WI38 (cell line): ENCODE measurements around the gene DPYSL3.

Source experiments
- H3K4me3 ChIP-seq: 2 replicates; pipeline ENCODE4 v1.5.1; 2011; ENCODE audit warnings: low read depth, mild to moderate bottlenecking, control low read depth, low read length
- TF ChIP-seq, protein P1 (sequence below): IDR thresholded peaks from 2 replicates; pipeline ENCODE4 v1.5.1; 2012; ENCODE audit warnings: low read depth, mild to moderate bottlenecking, control low read depth, low read length

Gene DPYSL3

DNA sequence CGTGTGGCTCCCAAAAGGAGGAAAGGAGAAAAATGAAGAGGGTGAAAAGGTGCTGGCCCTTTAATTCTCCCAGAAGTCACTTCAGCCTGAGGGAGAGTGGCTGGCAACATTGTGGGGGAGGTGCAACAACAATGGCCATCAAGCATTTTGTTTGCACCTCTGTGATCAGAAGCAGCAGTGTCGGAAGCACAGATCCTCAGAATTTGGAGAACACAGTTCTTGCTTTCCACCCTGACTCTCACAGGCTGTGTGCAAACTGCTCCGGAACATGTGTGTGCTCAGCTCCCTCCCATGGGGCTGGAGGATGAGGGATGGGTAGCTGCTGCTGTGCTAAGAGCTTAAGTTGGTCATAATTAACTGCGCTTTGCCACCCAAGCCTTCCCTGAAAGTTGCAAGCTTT, 127.1 kb downstream of the DPYSL3 start:
- peak overlapping the region; percentile 45 for H3K4me3 ChIP-seq
- TF ChIP-seq, protein P1, sequence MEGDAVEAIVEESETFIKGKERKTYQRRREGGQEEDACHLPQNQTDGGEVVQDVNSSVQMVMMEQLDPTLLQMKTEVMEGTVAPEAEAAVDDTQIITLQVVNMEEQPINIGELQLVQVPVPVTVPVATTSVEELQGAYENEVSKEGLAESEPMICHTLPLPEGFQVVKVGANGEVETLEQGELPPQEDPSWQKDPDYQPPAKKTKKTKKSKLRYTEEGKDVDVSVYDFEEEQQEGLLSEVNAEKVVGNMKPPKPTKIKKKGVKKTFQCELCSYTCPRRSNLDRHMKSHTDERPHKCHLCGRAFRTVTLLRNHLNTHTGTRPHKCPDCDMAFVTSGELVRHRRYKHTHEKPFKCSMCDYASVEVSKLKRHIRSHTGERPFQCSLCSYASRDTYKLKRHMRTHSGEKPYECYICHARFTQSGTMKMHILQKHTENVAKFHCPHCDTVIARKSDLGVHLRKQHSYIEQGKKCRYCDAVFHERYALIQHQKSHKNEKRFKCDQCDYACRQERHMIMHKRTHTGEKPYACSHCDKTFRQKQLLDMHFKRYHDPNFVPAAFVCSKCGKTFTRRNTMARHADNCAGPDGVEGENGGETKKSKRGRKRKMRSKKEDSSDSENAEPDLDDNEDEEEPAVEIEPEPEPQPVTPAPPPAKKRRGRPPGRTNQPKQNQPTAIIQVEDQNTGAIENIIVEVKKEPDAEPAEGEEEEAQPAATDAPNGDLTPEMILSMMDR, result no peak

DNA sequence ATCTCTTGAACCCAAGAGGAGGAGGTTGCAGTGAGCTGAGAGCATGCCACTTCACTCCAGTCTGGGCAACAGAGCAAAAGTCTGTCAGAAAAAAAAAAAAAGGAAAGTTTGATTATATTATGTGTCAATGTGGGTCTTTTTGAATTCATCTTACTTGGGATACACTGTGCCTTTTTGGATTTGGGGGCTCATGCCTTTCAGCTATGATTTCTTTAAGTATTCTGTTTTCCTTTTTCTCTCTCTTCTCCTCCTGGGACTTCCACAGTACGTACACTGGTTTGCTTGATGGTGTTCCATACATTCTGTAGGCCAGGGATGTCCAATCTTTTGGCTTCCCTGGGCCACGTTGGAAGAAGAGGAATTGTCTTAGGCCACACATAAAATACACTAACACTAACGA, 128.3 kb downstream of the DPYSL3 start:
- TF ChIP-seq, protein P1, result no peak
- H3K4me3 ChIP-seq, result no peak overlapping the region

DNA sequence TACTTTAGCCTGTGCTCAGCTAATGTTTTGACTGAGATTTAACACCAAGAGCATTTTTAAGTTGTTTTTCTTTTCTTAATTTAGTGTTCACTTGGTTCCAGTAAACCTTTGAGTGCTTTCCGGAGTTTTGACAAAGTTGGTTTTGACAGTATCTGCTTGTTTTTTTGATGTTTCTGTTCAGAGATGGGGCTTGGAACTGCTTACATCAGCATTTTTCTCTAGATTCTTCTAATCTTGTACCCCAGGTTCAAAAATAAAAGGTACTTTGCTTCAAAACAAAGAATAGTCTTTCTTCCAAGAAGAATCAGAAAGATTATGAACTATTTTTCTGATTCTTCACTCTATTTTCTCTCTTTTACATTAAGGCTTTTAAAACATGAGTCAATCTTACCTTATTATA, 132.2 kb downstream of the DPYSL3 start:
- TF ChIP-seq, protein P1, result no peak
- H3K4me3 ChIP-seq, result no peak overlapping the region

DNA sequence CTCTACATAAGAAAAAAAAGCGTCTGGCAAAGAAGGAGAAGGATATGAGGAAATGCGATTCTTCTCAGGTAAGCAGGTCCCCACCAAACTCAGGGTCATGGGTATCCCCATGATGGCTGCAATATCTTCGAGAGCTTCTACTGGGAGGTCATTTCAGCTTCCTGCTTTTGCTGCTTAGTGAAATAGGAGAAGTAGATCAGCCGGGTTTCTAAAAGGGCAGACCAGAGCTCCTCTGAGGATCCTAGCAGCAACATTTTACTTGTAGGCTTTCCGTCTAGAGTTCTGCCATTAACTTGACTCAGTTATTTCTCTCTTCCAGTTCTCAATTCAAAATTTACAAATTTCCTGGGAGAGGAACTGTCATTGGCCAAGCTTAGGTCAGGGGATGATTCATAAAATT, 134.7 kb downstream of the DPYSL3 start:
- TF ChIP-seq, protein P1, result no peak
- no peak overlapping the region for H3K4me3 ChIP-seq

DNA sequence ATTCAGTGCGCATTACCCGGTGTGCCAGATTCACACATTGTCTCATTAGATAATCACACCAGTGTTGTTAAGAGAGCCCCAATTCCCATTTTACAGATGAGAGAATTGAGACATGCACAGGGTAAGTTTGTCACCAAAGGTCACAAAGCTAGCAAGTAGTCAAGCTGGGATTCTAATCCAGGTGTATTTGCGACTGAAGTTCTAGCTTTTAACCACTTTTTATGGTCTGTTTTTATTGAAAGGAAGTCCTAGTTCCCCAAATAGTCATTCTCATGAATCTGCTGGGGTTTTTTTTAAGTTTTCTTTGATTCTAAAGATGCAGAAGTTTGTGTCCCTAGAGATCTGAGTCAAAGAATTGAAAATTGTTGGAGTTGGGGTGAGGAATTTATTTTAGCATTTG, 136.5 kb downstream of the DPYSL3 start:
- no peak overlapping the region for H3K4me3 ChIP-seq
- TF ChIP-seq, protein P1, result no peak

DNA sequence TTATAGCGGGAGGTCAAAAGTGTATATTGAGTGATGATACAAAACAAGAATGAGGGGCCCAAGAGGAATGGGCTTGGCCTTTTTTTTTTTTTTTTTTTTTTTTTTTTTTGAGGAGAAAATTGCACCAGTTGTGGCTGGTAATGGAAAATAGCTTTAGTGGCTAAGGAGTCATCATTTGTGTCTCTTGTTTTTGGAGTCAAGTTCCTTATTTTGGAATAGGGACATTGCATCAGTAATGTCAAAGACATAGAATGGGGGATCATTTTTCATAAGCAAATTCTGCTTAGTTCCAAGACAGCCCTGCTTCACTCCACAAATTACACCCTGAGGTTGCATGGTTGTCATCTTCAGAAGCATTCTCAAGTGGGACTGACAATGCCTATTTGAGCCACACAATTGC, 137.7 kb downstream of the DPYSL3 start:
- TF ChIP-seq, protein P1, result no peak
- no peak overlapping the region for H3K4me3 ChIP-seq

DNA sequence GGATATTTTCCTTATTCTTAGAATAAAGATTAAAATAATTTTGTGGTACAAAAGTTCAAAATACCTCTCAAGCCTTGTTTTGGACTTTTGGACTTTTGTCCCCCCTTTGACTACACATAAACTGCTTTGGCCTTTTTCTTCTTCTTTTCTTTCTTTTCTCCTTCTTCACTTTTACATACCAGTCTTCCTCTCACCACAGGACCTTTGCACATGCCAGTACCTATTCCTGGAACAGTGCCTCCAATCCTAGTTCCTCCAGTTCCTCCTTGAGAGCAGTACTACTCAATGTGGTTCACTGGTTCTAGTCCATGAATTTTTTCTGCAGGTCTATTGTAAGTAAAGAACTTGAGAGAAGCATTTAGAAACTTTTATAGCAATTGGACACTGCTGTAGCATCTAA, 138.6 kb downstream of the DPYSL3 start:
- TF ChIP-seq, protein P1, result no peak
- H3K4me3 ChIP-seq, result no peak overlapping the region
